ENCODE data around the gene VIPR2.
A peak's percentile ranks its signal among the peaks of the same experiment; 100 is the strongest.
"Not testable (repeated sequence)": the region's sequence is repeated elsewhere in the genome, so short reads cannot be mapped to it uniquely, and the experiment has no call there.

Gene VIPR2

GRCh38 chr7:158988302-158988862 is 156.3 kb downstream of the VIPR2 start:
- H3K79me1 ChIP-seq (ENCODE audit: low read depth, low read length) = no peaks in the 10 kb centered on the region
- no peak for DNase-seq (ENCODE audit: low spot score)
- WGBS, 2 donors (ENCODE audit: extremely low coverage in 2 of 2, insufficient read length in 2 of 2, insufficient replicate concordance in 1 of 2) = no CpG with 5 or more reads among the region's 2 CpGs
- peaks cover 2 to 29% (median 16%) of the 10 kb centered on the region in 3 experiments for H3K27me3 ChIP-seq (ENCODE audit: control insufficient read depth in 3 of 3, insufficient read depth in 3 of 3, low read depth in 1 of 3, low read length in 3 of 3)
- no peak overlapping the region for H3K18ac ChIP-seq (ENCODE audit: low read length)
- no peak overlapping the region for H3K23ac ChIP-seq (ENCODE audit: low read depth, low read length, poor library complexity)
- H3K27ac ChIP-seq (replicated peaks; ENCODE audit: low read length) = no peak overlapping the region
- no peak overlapping the region for H2AK5ac ChIP-seq (ENCODE audit: low read depth, low read length)
- no peak overlapping the region for H2AFZ ChIP-seq (ENCODE audit: low read length)
- H2BK15ac ChIP-seq (ENCODE audit: low read length) = no peak overlapping the region
- H2BK120ac ChIP-seq (ENCODE audit: low read depth, low read length) = no peak overlapping the region
- no peaks in the 10 kb centered on the region for H3K4me1 ChIP-seq (ENCODE audit: control insufficient read depth in 2 of 2, insufficient read depth in 1 of 2, low read depth in 1 of 2, low read length in 2 of 2)
- H3K14ac ChIP-seq (ENCODE audit: low read length) = no peak overlapping the region
- H3K9me3 ChIP-seq (replicated peaks in 1 of 2; ENCODE audit: control insufficient read depth in 2 of 2, insufficient read depth in 1 of 2, low read depth in 1 of 2, low read length in 2 of 2) = peaks cover 8 to 14% of the 10 kb centered on the region in 2 donors
- no peak overlapping the region for H3K4me2 ChIP-seq (ENCODE audit: insufficient read depth, low read length, poor library complexity, severe bottlenecking)
- H2BK12ac ChIP-seq (ENCODE audit: low read length) = no peak overlapping the region
- peaks cover 0 to 1% of the 10 kb centered on the region in 2 donors for H3K36me3 ChIP-seq (replicated peaks in 1 of 2; ENCODE audit: control insufficient read depth in 2 of 2, insufficient read depth in 2 of 2, low read length in 2 of 2)
- H4K8ac ChIP-seq (ENCODE audit: low read depth, low read length) = no peak overlapping the region
- peak overlapping the region in 1 of 2 donors; percentile 32 for H3K4me3 ChIP-seq (ENCODE audit: low read length in 2 of 2)
- no peak overlapping the region for H3K9ac ChIP-seq (ENCODE audit: low read depth, low read length, poor library complexity)
- H4K91ac ChIP-seq (ENCODE audit: low read depth, low read length, poor library complexity) = no peak overlapping the region
- no peak overlapping the region for H3K4ac ChIP-seq (ENCODE audit: low read length)
- no peak overlapping the region for H2BK5ac ChIP-seq (ENCODE audit: low read length)

- Histone ChIP-seq H3K4me2 (ENCODE audit: insufficient read depth, low read length, poor library complexity, severe bottlenecking) (no peak overlapping the region), H3K79me1 (ENCODE audit: low read depth, low read length) (no peaks in the 10 kb centered on the region), H2BK15ac (ENCODE audit: low read length) (no peak overlapping the region), H3K36me3 (replicated peaks in 1 of 2; ENCODE audit: control insufficient read depth in 2 of 2, insufficient read depth in 2 of 2, low read length in 2 of 2) (peaks cover 0 to 1% of the 10 kb centered on the region in 2 donors), H3K9ac (ENCODE audit: low read depth, low read length, poor library complexity) (no peak overlapping the region), H3K23ac (ENCODE audit: low read depth, low read length, poor library complexity) (no peak overlapping the region), H2BK5ac (ENCODE audit: low read length) (no peak overlapping the region), H3K9me3 (replicated peaks in 1 of 2; ENCODE audit: control insufficient read depth in 2 of 2, insufficient read depth in 1 of 2, low read depth in 1 of 2, low read length in 2 of 2) (peaks cover 11 to 14% of the 10 kb centered on the region in 2 donors), H2AFZ (ENCODE audit: low read length) (no peak overlapping the region), H4K8ac (ENCODE audit: low read depth, low read length) (no peak overlapping the region), H2BK12ac (ENCODE audit: low read length) (no peak overlapping the region), H3K14ac (ENCODE audit: low read length) (no peak overlapping the region), H2BK120ac (ENCODE audit: low read depth, low read length) (no peak overlapping the region), H3K4me1 (ENCODE audit: control insufficient read depth in 2 of 2, insufficient read depth in 1 of 2, low read depth in 1 of 2, low read length in 2 of 2) (no peaks in the 10 kb centered on the region), H3K27ac (replicated peaks; ENCODE audit: low read length) (no peak overlapping the region), H4K91ac (ENCODE audit: low read depth, low read length, poor library complexity) (no peak overlapping the region), H3K18ac (ENCODE audit: low read length) (no peak overlapping the region), H3K4ac (ENCODE audit: low read length) (no peak overlapping the region), H3K4me3 (ENCODE audit: low read length in 2 of 2) (peak overlapping the region in 1 of 2 donors; percentile 32), H2AK5ac (ENCODE audit: low read depth, low read length) (no peak overlapping the region), H3K27me3 (ENCODE audit: control insufficient read depth in 3 of 3, insufficient read depth in 3 of 3, low read depth in 1 of 3, low read length in 3 of 3) (peaks cover 0 to 22% (median 9%) of the 10 kb centered on the region in 3 experiments)
- WGBS, 2 donors (ENCODE audit: extremely low coverage in 2 of 2, insufficient read length in 2 of 2, insufficient replicate concordance in 1 of 2) = no CpG with 5 or more reads among the region's 1 CpG
- DNase-seq (ENCODE audit: low spot score) = no peak
These were observed 157.0 kb downstream of the VIPR2 start for GRCh38 chr7:158987691-158988090.

DNA sequence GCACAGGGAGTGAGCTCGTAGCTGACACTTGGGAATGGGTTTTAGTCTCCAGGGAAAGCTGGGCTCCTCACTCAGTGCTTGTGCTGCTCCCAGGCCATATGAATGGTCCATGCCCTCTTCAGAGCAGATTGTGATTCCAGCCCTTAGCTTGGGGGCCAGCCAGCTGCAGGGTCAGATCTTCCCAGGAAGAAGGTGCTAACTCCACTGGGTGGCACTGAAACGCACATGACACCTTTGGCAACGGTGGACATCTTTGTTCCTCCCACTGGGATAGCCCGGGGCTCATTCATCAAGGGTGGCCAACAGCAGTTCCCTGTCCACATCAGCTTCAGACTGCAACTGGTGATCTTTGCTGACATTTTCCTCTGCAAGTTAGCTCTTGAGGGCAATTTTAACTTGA is 159.1 kb downstream of the VIPR2 start:
- Histone ChIP-seq H2BK120ac (ENCODE audit: low read depth, low read length) (no peak overlapping the region), H3K23ac (ENCODE audit: low read depth, low read length, poor library complexity) (no peak overlapping the region), H2BK12ac (ENCODE audit: low read length) (no peak overlapping the region), H3K27ac (replicated peaks; ENCODE audit: low read length) (no peak overlapping the region), H3K9me3 (replicated peaks in 1 of 2; ENCODE audit: control insufficient read depth in 2 of 2, insufficient read depth in 1 of 2, low read depth in 1 of 2, low read length in 2 of 2) (peaks cover 26 to 27% of the 10 kb centered on the region in 2 donors), H3K27me3 (ENCODE audit: control insufficient read depth in 3 of 3, insufficient read depth in 3 of 3, low read depth in 1 of 3, low read length in 3 of 3) (peaks cover 0 to 6% (median 2%) of the 10 kb centered on the region in 3 experiments), H3K14ac (ENCODE audit: low read length) (no peak overlapping the region), H3K4me1 (ENCODE audit: control insufficient read depth in 2 of 2, insufficient read depth in 1 of 2, low read depth in 1 of 2, low read length in 2 of 2) (no peaks in the 10 kb centered on the region), H3K4ac (ENCODE audit: low read length) (no peak overlapping the region), H2AK5ac (ENCODE audit: low read depth, low read length) (peak overlapping the region; percentile 22), H3K4me3 (ENCODE audit: low read length in 2 of 2) (peak overlapping the region in 1 of 2 donors; percentile 30), H2AFZ (ENCODE audit: low read length) (no peak overlapping the region), H3K4me2 (ENCODE audit: insufficient read depth, low read length, poor library complexity, severe bottlenecking) (no peak overlapping the region), H4K8ac (ENCODE audit: low read depth, low read length) (no peak overlapping the region), H3K9ac (ENCODE audit: low read depth, low read length, poor library complexity) (no peak overlapping the region), H3K36me3 (replicated peaks in 1 of 2; ENCODE audit: control insufficient read depth in 2 of 2, insufficient read depth in 2 of 2, low read length in 2 of 2) (peaks cover 0 to 1% of the 10 kb centered on the region in 2 donors), H2BK5ac (ENCODE audit: low read length) (no peak overlapping the region), H4K91ac (ENCODE audit: low read depth, low read length, poor library complexity) (no peak overlapping the region), H3K18ac (ENCODE audit: low read length) (peak overlapping the region; percentile 13), H2BK15ac (ENCODE audit: low read length) (no peak overlapping the region), H3K79me1 (ENCODE audit: low read depth, low read length) (no peaks in the 10 kb centered on the region)
- WGBS, 2 donors (ENCODE audit: extremely low coverage in 2 of 2, insufficient read length in 2 of 2, insufficient replicate concordance in 1 of 2) = no CpG with 5 or more reads among the region's 4 CpGs
- DNase-seq (ENCODE audit: low spot score) = no peak

DNA sequence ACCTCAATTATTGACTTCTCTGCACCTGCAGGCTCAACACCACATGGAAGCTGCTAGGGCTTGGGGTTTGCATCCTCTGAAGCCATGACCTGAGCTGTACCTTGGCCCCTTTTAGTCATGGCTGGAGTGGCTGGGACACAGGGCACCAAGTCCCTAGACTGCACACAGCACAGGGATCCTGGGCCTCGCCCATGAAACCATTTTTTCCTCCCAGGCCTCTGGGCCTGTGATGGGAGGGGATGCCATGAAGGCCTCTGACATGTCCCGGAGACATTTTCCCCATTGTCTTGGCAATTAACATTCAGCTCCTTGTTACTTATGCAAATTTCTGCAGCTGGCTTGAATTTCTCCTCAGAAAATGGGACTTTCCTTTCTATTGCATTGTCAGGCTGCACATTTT is 160.7 kb downstream of the VIPR2 start:
- not testable (repeated sequence) for H3K23ac ChIP-seq (ENCODE audit: low read depth, low read length, poor library complexity); H3K36me3 ChIP-seq (replicated peaks in 1 of 2; ENCODE audit: control insufficient read depth in 2 of 2, insufficient read depth in 2 of 2, low read length in 2 of 2); H3K14ac ChIP-seq (ENCODE audit: low read length); H2BK15ac ChIP-seq (ENCODE audit: low read length); H2BK5ac ChIP-seq (ENCODE audit: low read length); H3K4me1 ChIP-seq (ENCODE audit: control insufficient read depth in 2 of 2, insufficient read depth in 1 of 2, low read depth in 1 of 2, low read length in 2 of 2); H3K9ac ChIP-seq (ENCODE audit: low read depth, low read length, poor library complexity); H3K27ac ChIP-seq (replicated peaks; ENCODE audit: low read length); H2BK120ac ChIP-seq (ENCODE audit: low read depth, low read length); H2AK5ac ChIP-seq (ENCODE audit: low read depth, low read length); DNase-seq (ENCODE audit: low spot score); H3K4me3 ChIP-seq (ENCODE audit: low read length in 2 of 2); H3K4ac ChIP-seq (ENCODE audit: low read length); H4K91ac ChIP-seq (ENCODE audit: low read depth, low read length, poor library complexity); H3K27me3 ChIP-seq (ENCODE audit: control insufficient read depth in 3 of 3, insufficient read depth in 3 of 3, low read depth in 1 of 3, low read length in 3 of 3); H3K79me1 ChIP-seq (ENCODE audit: low read depth, low read length); H3K4me2 ChIP-seq (ENCODE audit: insufficient read depth, low read length, poor library complexity, severe bottlenecking); H2BK12ac ChIP-seq (ENCODE audit: low read length); H3K18ac ChIP-seq (ENCODE audit: low read length); H4K8ac ChIP-seq (ENCODE audit: low read depth, low read length); H2AFZ ChIP-seq (ENCODE audit: low read length)
- H3K9me3 ChIP-seq (replicated peaks in 1 of 2; ENCODE audit: control insufficient read depth in 2 of 2, insufficient read depth in 1 of 2, low read depth in 1 of 2, low read length in 2 of 2) = peaks cover 26 to 35% of the 10 kb centered on the region in 2 donors
- no CpG with 5 or more reads among the region's 2 CpGs for WGBS, 2 donors (ENCODE audit: extremely low coverage in 2 of 2, insufficient read length in 2 of 2, insufficient replicate concordance in 1 of 2)
